Dedifferentiated amniotic fluid mesenchymal stem cell (primary cell): ENCODE results near the gene ADCY7.
A peak's percentile ranks its signal among the peaks of the same experiment; 100 is the strongest.
"Not testable (repeated sequence)": the region's sequence is repeated elsewhere in the genome, so short reads cannot be mapped to it uniquely, and the experiment has no call there.

ENCODE experiments used
- DNase-seq: peaks from one replicate; pipeline ENCODE4 v3.0.0-alpha.2; 2016; ENCODE audit errors: extremely low spot score

ADCY7 gene

GRCh38 chr16:50266337-50267091 is at the start of gene ADCY7:
Gene ADCY7, plus strand, starts transcription at chr16:50266551. Its CDS starts 21,629 bp downstream, at chr16:50288180.
- peak; percentile 68 for DNase-seq

- DNase-seq: no peak
These were observed 46.9 kb upstream of the ADCY7 start for GRCh38 chr16:50219402-50219975.

- no peak for DNase-seq
These were observed 42.1 kb upstream of the ADCY7 start for GRCh38 chr16:50224286-50224685.

- no peak for DNase-seq
These were observed 39.2 kb upstream of the ADCY7 start for GRCh38 chr16:50227120-50227519.

- no peak for DNase-seq
These were observed 38.7 kb upstream of the ADCY7 start for GRCh38 chr16:50227665-50228064.

- DNase-seq: no peak
These were observed 37.9 kb upstream of the ADCY7 start for GRCh38 chr16:50228364-50228868.

- no peak for DNase-seq
These were observed 37.1 kb upstream of the ADCY7 start for GRCh38 chr16:50229149-50229726.

GRCh38 chr16:50234771-50235556 is 31.4 kb upstream of the ADCY7 start:
- DNase-seq: no peak

- DNase-seq: no peak
These were observed 30.8 kb upstream of the ADCY7 start for GRCh38 chr16:50235581-50235980.

- DNase-seq: no peak
These were observed 28.0 kb upstream of the ADCY7 start for GRCh38 chr16:50238314-50238713.

- DNase-seq: no peak
These were observed 27.5 kb upstream of the ADCY7 start for GRCh38 chr16:50238868-50239301.

GRCh38 chr16:50243024-50243423 is 23.3 kb upstream of the ADCY7 start:
- DNase-seq: not testable (repeated sequence)

- no peak for DNase-seq
These were observed 22.2 kb upstream of the ADCY7 start for GRCh38 chr16:50244140-50244503.

GRCh38 chr16:50244504-50245416 is 21.6 kb upstream of the ADCY7 start:
- no peak for DNase-seq

- DNase-seq: no peak
These were observed 20.7 kb upstream of the ADCY7 start for GRCh38 chr16:50245417-50246298.

- DNase-seq: no peak
These were observed 19.8 kb upstream of the ADCY7 start for GRCh38 chr16:50246299-50247122.

- no peak for DNase-seq
These were observed 19.0 kb upstream of the ADCY7 start for GRCh38 chr16:50247123-50247905.

- no peak for DNase-seq
These were observed 18.3 kb upstream of the ADCY7 start for GRCh38 chr16:50247906-50248608.
